GM10266 (cell line): ENCODE measurements around the gene NEK4.

Source experiments
- DNase-seq: peaks from one replicate; pipeline ENCODE4 v3.0.0; 2012; ENCODE audit errors: extremely low spot score
- TF ChIP-seq, protein P1 (sequence below): IDR thresholded peaks from 2 replicates; pipeline ENCODE4 v1.5.1; 2012; ENCODE audit warnings: mild to moderate bottlenecking, low read depth; ENCODE audit not compliant: control insufficient read depth, insufficient read depth; ENCODE audit errors: missing control alignments

Gene NEK4

GRCh38 chr3:52771334-52771681 lies 568 bp upstream of the NEK4 start:
- DNase-seq, result no peak
- TF ChIP-seq, protein P1, sequence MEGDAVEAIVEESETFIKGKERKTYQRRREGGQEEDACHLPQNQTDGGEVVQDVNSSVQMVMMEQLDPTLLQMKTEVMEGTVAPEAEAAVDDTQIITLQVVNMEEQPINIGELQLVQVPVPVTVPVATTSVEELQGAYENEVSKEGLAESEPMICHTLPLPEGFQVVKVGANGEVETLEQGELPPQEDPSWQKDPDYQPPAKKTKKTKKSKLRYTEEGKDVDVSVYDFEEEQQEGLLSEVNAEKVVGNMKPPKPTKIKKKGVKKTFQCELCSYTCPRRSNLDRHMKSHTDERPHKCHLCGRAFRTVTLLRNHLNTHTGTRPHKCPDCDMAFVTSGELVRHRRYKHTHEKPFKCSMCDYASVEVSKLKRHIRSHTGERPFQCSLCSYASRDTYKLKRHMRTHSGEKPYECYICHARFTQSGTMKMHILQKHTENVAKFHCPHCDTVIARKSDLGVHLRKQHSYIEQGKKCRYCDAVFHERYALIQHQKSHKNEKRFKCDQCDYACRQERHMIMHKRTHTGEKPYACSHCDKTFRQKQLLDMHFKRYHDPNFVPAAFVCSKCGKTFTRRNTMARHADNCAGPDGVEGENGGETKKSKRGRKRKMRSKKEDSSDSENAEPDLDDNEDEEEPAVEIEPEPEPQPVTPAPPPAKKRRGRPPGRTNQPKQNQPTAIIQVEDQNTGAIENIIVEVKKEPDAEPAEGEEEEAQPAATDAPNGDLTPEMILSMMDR, result no peak

- DNase-seq, result no peak
- TF ChIP-seq, protein P1, result no peak
Observed at GRCh38 chr3:52769786-52770455, 819 bp downstream of the NEK4 start.

- DNase-seq, result no peak
- TF ChIP-seq, protein P1, result no peak
Observed at GRCh38 chr3:52763466-52763865, 7.3 kb downstream of the NEK4 start.

DNA sequence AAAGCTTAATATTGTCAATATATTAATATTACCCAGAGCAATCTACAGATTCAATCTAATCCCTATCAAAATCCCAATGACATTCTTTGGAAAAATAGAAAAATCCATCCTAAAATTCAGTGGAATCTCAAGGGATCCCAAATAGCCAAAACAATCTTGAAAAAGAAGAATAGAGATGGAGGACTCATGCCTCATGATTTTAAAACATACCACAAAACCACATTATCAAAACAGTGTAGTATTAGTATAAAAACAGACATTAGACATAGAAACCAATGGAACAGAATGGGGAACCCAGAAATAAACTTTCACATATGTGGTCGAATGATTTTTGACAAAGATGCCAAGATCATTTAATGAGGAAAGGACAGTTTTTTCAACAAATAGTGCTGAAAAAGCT lies 14.6 kb downstream of the NEK4 start:
- TF ChIP-seq, protein P1, result no peak
- DNase-seq, result no peak

GRCh38 chr3:52754373-52754772 lies 16.4 kb downstream of the NEK4 start:
- no peak for DNase-seq
- TF ChIP-seq, protein P1, result no peak

- TF ChIP-seq, protein P1, result no peak
- no peak for DNase-seq
Observed at GRCh38 chr3:52752045-52752660, 18.6 kb downstream of the NEK4 start.

GRCh38 chr3:52743721-52744120 lies 27.0 kb downstream of the NEK4 start:
- TF ChIP-seq, protein P1, result no peak
- no peak for DNase-seq
